Smooth muscle cell (in vitro differentiated cells): ENCODE measurements around the gene CASS4. TPM values are rescaled to one million over a fixed set of nuclear protein-coding genes. Genes with fewer than 3 reads are reported as not detected.
A peak's percentile ranks its signal among the peaks of the same experiment; 100 is the strongest.

Experiments
- DNase-seq: peaks from one replicate; lab custom pipeline; 2025; ENCODE audit not compliant: unreplicated experiment; lab: John Stamatoyannopoulos, UW
- H2AFZ ChIP-seq: fragments of 200-600 bp; sonication (generic); 2 replicates; pipeline ENCODE4 v1.6.0; 2016; ENCODE audit warnings: antibody characterized with exemption, low read depth, mild to moderate bottlenecking
- H3F3A ChIP-seq: fragments of 200-600 bp; sonication (generic); 2 replicates; pipeline ENCODE4 v1.6.0; 2017; ENCODE audit warnings: antibody characterized with exemption, low read depth
- H3K27ac ChIP-seq: fragments of 200-600 bp; sonication (generic); 2 replicates; pipeline ENCODE4 v1.5.1; 2016; ENCODE audit warnings: low read depth, mild to moderate bottlenecking
- H3K27me3 ChIP-seq: fragments of 200-600 bp; sonication (generic); 2 replicates; pipeline ENCODE4 v1.6.1; 2016; ENCODE audit warnings: low read depth, mild to moderate bottlenecking
- H3K36me3 ChIP-seq: fragments of 200-600 bp; sonication (generic); 2 replicates; pipeline ENCODE4 v1.5.1; 2016; ENCODE audit warnings: low read depth
- H3K4me1 ChIP-seq: fragments of 200-600 bp; sonication (generic); 2 replicates; pipeline ENCODE4 v1.5.1; 2016; ENCODE audit warnings: low read depth
- H3K4me2 ChIP-seq: fragments of 200-600 bp; sonication (generic); 2 replicates; pipeline ENCODE4 v1.6.0; 2016; ENCODE audit warnings: mild to moderate bottlenecking
- H3K4me3 ChIP-seq: fragments of 200-600 bp; sonication (generic); 2 replicates; pipeline ENCODE4 v1.5.1; 2016; ENCODE audit warnings: mild to moderate bottlenecking
- H3K79me2 ChIP-seq: fragments of 200-600 bp; sonication (generic); 2 replicates; pipeline ENCODE4 v1.6.0; 2016; ENCODE audit warnings: low read depth, mild to moderate bottlenecking
- H3K9ac ChIP-seq: fragments of 200-600 bp; sonication (generic); 2 replicates; pipeline ENCODE4 v1.6.0; 2016; ENCODE audit warnings: low read depth
- H3K9me3 ChIP-seq: fragments of 200-600 bp; sonication (generic); replicated peaks from 2 replicates; pipeline ENCODE4 v1.5.1; 2016; ENCODE audit warnings: low read depth
- H4K20me1 ChIP-seq: fragments of 200-600 bp; sonication (generic); 2 replicates; pipeline ENCODE4 v1.6.0; 2016; ENCODE audit warnings: low read depth
- WGBS: methylation state at CpG from one replicate; pipeline ENCODE4 v1.1.7; 2016; ENCODE audit warnings: low lambda C conversion rate; 5-methylcytosine and 5-hydroxymethylcytosine counted together
- polyA plus RNA-seq: library from polyadenylated mRNA; unstranded; fragments of >200 nt; fragmentation: Nextera tagmentation; extraction: Ambion mirVana; gene quantifications from 2 replicates; pipeline ENCODE4 v1.2.1, GENCODE V29; 2016
- total RNA-seq: library from RNA; depleted of rRNA; stranded (reverse); fragments of >200 nt; gene quantifications from 2 replicates; pipeline ENCODE4 v1.2.3, GENCODE V29; 2014
- TF ChIP-seq, protein P1 (sequence below): fragments of 200-600 bp; sonication (generic); IDR thresholded peaks from 2 replicates; pipeline ENCODE4 v1.5.1; 2017; ENCODE audit warnings: borderline replicate concordance, mild to moderate bottlenecking, antibody characterized with exemption; ENCODE audit not compliant: insufficient read depth, poor library complexity, severe bottlenecking

CASS4 gene
- total and polyA plus RNA-seq, 2 experiments from 2014 or later = 0.07 to 0.22 TPM

GRCh38 chr20:56433880-56434255, 21.8 kb downstream of the CASS4 start:
- no peaks in the 10 kb centered on the region for H4K20me1 ChIP-seq
- WGBS = 41% methylated on average over 6 of the region's 6 CpGs
- no peak overlapping the region for H2AFZ ChIP-seq
- H3K4me2 ChIP-seq = no peak overlapping the region
- H3K27me3 ChIP-seq = no peaks in the 10 kb centered on the region
- peak overlapping the region; percentile 13 for H3K27ac ChIP-seq
- peaks cover 7% of the 10 kb centered on the region for H3F3A ChIP-seq
- H3K36me3 ChIP-seq = no peaks in the 10 kb centered on the region
- TF ChIP-seq, protein P1, sequence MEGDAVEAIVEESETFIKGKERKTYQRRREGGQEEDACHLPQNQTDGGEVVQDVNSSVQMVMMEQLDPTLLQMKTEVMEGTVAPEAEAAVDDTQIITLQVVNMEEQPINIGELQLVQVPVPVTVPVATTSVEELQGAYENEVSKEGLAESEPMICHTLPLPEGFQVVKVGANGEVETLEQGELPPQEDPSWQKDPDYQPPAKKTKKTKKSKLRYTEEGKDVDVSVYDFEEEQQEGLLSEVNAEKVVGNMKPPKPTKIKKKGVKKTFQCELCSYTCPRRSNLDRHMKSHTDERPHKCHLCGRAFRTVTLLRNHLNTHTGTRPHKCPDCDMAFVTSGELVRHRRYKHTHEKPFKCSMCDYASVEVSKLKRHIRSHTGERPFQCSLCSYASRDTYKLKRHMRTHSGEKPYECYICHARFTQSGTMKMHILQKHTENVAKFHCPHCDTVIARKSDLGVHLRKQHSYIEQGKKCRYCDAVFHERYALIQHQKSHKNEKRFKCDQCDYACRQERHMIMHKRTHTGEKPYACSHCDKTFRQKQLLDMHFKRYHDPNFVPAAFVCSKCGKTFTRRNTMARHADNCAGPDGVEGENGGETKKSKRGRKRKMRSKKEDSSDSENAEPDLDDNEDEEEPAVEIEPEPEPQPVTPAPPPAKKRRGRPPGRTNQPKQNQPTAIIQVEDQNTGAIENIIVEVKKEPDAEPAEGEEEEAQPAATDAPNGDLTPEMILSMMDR = no peak
- H3K9me3 ChIP-seq = no peaks in the 10 kb centered on the region
- DNase-seq = no peak
- no peak overlapping the region for H3K4me3 ChIP-seq
- H3K9ac ChIP-seq = no peak overlapping the region
- no peaks in the 10 kb centered on the region for H3K79me2 ChIP-seq
- no peaks in the 10 kb centered on the region for H3K4me1 ChIP-seq

- Histone ChIP-seq H3K4me3 (no peak overlapping the region), H3K4me2 (no peak overlapping the region), H2AFZ (no peak overlapping the region), H3K79me2 (no peaks in the 10 kb centered on the region), H4K20me1 (no peaks in the 10 kb centered on the region), H3K9ac (no peak overlapping the region), H3F3A (peaks cover 23% of the 10 kb centered on the region), H3K36me3 (no peaks in the 10 kb centered on the region), H3K4me1 (peaks cover 7% of the 10 kb centered on the region), H3K9me3 (no peaks in the 10 kb centered on the region), H3K27ac (no peak overlapping the region), H3K27me3 (no peaks in the 10 kb centered on the region)
- no peak for DNase-seq
- WGBS = 93% methylated on average over 12 of the region's 20 CpGs
- TF ChIP-seq, protein P1 = no peak
Observed at GRCh38 chr20:56437196-56437960, 25.3 kb downstream of the CASS4 start.

- H3K4me1 ChIP-seq = peaks cover 7% of the 10 kb centered on the region
- no peaks in the 10 kb centered on the region for H3K27me3 ChIP-seq
- TF ChIP-seq, protein P1 = no peak
- no peak for DNase-seq
- WGBS = 91% methylated on average over 4 of the region's 4 CpGs
- no peaks in the 10 kb centered on the region for H4K20me1 ChIP-seq
- H3K36me3 ChIP-seq = no peaks in the 10 kb centered on the region
- peaks cover 23% of the 10 kb centered on the region for H3F3A ChIP-seq
- no peaks in the 10 kb centered on the region for H3K9me3 ChIP-seq
- no peak overlapping the region for H3K4me3 ChIP-seq
- H2AFZ ChIP-seq = no peak overlapping the region
- H3K4me2 ChIP-seq = no peak overlapping the region
- no peak overlapping the region for H3K27ac ChIP-seq
- no peak overlapping the region for H3K9ac ChIP-seq
- H3K79me2 ChIP-seq = no peaks in the 10 kb centered on the region
Observed at GRCh38 chr20:56438284-56438683, 26.2 kb downstream of the CASS4 start.
